Mesothelial cell of epicardium (in vitro differentiated cells): ENCODE results near the gene GTF2B. TPM values are rescaled to one million over a fixed set of nuclear protein-coding genes. Genes with fewer than 3 reads are reported as not detected.
"Not testable (repeated sequence)": the region's sequence is repeated elsewhere in the genome, so short reads cannot be mapped to it uniquely, and the experiment has no call there.

Source experiments
- DNase-seq, 2 experiments: peaks; one replicate each; pipeline ENCODE4 v3.0.0; 2021; ENCODE audit warnings: low spot score in 2 of 2; ENCODE audit not compliant: unreplicated experiment in 2 of 2
- H3K27ac Mint-ChIP-seq: 2 replicates; pipeline ENCODE4 v1.8.0; 2021; ENCODE audit warnings: mixed read lengths
- H3K27me3 Mint-ChIP-seq: 2 replicates; pipeline ENCODE4 v1.8.0; 2021; ENCODE audit warnings: low read depth, mixed read lengths
- H3K36me3 Mint-ChIP-seq: 2 replicates; pipeline ENCODE4 v1.8.0; 2021; ENCODE audit warnings: mixed read lengths
- H3K4me1 Mint-ChIP-seq: 2 replicates; pipeline ENCODE4 v1.8.0; 2021; ENCODE audit warnings: mixed read lengths
- H3K4me3 Mint-ChIP-seq: 2 replicates; pipeline ENCODE4 v1.8.0; 2021; ENCODE audit warnings: mild to moderate bottlenecking, moderate library complexity, mixed read lengths
- H3K9me3 Mint-ChIP-seq: 2 replicates; pipeline ENCODE4 v1.8.0; 2021; ENCODE audit warnings: mixed read lengths
- total RNA-seq: library from RNA; stranded (reverse); gene quantifications from 3 replicates; pipeline ENCODE4 v1.2.1, GENCODE V29; 2021
- TF ChIP-seq, protein P1 (sequence below): fragments of 200-600 bp; sonication (generic); IDR thresholded peaks from one replicate; pipeline ENCODE4 v1.5.0; 2021; ENCODE audit warnings: antibody characterized with exemption; ENCODE audit not compliant: unreplicated experiment

Gene GTF2B, protein sequence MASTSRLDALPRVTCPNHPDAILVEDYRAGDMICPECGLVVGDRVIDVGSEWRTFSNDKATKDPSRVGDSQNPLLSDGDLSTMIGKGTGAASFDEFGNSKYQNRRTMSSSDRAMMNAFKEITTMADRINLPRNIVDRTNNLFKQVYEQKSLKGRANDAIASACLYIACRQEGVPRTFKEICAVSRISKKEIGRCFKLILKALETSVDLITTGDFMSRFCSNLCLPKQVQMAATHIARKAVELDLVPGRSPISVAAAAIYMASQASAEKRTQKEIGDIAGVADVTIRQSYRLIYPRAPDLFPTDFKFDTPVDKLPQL
- total RNA-seq, result 20.8 to 24.4 TPM (median 21.7 TPM) in 3 replicates

DNA sequence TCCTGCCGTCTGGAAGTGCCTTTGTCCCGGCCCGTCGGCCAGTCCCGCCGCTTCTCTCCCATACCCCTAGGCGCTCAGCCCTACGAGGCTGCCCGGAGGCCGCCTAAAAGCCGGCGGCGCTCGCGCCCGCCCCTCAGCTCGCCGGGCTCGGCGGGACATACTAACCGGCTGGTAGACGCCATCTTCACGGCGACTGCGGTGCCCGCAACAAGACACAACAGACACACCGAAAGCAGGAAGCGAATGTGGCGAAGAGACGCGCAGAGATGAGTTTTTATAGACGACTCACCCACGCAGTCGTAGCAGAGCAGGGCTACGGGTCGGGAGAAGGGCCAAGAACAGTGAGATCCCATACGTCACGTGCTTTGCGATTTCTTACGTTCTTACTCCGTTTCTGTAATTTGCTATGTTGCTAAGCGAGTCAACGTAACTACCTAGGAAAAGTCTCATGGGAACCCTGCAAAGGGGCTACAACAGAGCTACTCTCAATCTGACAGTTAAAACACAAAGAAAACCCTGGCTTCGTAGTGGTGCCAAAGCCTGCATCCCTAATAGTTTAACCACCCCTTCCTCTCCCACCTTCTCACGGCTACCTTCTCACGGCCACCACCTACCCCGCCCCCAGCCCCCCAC, at the start of gene GTF2B:
GTF2B (minus strand) TSS at position 250 of the 633 bp plus-strand sequence; CDS start at position 182, 68 bp downstream.
- Mint-ChIP-seq H3K4me3 (peak within 1 kb of the TSS; percentile 98), H3K27me3 (no peaks in the 10 kb centered on the region), H3K9me3 (no peaks in the 10 kb centered on the region), H3K27ac (peak within 1 kb of the TSS; percentile 98), H3K36me3 (no peaks in the 10 kb centered on the region), H3K4me1 (peaks cover 22% of the 10 kb centered on the region)
- TF ChIP-seq, protein P1, sequence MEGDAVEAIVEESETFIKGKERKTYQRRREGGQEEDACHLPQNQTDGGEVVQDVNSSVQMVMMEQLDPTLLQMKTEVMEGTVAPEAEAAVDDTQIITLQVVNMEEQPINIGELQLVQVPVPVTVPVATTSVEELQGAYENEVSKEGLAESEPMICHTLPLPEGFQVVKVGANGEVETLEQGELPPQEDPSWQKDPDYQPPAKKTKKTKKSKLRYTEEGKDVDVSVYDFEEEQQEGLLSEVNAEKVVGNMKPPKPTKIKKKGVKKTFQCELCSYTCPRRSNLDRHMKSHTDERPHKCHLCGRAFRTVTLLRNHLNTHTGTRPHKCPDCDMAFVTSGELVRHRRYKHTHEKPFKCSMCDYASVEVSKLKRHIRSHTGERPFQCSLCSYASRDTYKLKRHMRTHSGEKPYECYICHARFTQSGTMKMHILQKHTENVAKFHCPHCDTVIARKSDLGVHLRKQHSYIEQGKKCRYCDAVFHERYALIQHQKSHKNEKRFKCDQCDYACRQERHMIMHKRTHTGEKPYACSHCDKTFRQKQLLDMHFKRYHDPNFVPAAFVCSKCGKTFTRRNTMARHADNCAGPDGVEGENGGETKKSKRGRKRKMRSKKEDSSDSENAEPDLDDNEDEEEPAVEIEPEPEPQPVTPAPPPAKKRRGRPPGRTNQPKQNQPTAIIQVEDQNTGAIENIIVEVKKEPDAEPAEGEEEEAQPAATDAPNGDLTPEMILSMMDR, result no peak
- peak; percentile 69 to 85 for DNase-seq

DNA sequence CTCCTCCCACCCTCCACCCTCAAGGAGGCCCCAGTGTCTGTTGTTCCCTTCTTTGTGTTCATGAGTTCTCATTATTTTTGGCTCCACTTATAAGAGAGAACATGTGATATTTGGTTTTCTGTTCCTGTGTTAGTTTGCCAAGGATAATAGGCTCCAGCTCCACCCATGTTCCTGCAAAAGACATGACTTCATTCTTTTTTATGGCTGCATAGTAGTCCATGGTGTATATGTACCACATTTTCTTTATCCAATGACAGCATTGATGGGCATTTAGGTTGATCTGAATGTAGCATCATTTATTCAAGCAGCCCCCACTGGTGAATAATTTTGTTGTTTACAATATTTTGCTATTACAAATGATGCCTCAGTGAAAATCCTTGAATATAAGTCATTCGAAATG, 47.2 kb upstream of the GTF2B start:
- DNase-seq, H3K27me3 Mint-ChIP-seq, H3K4me1 Mint-ChIP-seq, H3K27ac Mint-ChIP-seq, H3K9me3 Mint-ChIP-seq, H3K4me3 Mint-ChIP-seq: not testable (repeated sequence)
- H3K36me3 Mint-ChIP-seq, result peaks cover 69% of the 10 kb centered on the region

DNA sequence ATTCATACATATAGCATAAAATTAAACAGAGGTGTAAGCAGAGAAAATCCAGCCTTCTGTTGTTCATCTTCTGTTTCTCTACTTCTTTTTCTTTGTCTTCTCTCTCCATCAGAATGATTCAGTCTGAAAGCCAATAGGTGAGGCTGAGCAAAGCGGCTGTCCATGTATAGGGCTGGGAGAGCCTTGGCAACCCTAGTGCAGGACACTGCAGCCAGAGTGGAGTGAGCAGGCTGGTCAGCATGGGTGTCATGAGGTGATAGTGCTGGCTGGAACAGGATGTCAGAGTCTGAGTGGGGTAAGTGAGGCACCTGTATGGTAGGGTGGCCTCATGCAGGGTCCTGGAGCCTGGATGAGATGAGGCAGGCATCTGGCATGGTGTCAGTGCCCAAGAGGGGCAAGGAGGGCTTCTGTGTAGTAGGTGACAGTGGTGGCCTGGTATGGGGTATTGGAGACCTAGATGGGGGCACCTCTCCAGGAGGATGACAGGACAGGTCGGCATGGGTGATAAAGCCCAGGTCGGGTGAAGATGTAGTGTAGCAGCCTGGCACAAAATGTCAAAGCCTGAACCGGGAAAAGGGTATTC, 45.5 kb upstream of the GTF2B start:
- no peak overlapping the region for H3K4me3 Mint-ChIP-seq
- H3K9me3 Mint-ChIP-seq, result peaks cover 3% of the 10 kb centered on the region
- TF ChIP-seq, protein P1, result no peak
- DNase-seq, result no peak
- H3K27me3 Mint-ChIP-seq, result no peaks in the 10 kb centered on the region
- H3K4me1 Mint-ChIP-seq, result no peaks in the 10 kb centered on the region
- H3K27ac Mint-ChIP-seq, result peak overlapping the region; percentile 11
- H3K36me3 Mint-ChIP-seq, result peaks cover 61% of the 10 kb centered on the region

DNA sequence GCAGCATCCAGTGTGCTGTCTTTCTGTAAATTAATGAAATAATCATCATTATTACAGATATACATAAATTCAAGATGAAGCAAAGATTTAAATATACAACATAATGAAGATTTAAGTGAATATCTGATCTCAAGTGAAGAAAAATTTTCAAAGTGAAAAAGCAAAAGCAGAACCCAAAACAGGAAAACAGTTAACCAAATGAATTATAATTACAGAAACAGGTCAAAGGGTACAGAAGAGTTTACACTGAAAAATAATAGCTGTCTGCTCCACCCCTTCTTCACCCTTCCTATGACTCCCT, 44.8 kb upstream of the GTF2B start:
- TF ChIP-seq, protein P1, result peak; percentile 61
- Mint-ChIP-seq H3K27ac (peak overlapping the region; percentile 28), H3K4me1 (no peaks in the 10 kb centered on the region), H3K36me3 (peaks cover 62% of the 10 kb centered on the region), H3K27me3 (no peaks in the 10 kb centered on the region), H3K4me3 (no peak overlapping the region), H3K9me3 (peaks cover 3% of the 10 kb centered on the region)
- DNase-seq, result no peak

DNA sequence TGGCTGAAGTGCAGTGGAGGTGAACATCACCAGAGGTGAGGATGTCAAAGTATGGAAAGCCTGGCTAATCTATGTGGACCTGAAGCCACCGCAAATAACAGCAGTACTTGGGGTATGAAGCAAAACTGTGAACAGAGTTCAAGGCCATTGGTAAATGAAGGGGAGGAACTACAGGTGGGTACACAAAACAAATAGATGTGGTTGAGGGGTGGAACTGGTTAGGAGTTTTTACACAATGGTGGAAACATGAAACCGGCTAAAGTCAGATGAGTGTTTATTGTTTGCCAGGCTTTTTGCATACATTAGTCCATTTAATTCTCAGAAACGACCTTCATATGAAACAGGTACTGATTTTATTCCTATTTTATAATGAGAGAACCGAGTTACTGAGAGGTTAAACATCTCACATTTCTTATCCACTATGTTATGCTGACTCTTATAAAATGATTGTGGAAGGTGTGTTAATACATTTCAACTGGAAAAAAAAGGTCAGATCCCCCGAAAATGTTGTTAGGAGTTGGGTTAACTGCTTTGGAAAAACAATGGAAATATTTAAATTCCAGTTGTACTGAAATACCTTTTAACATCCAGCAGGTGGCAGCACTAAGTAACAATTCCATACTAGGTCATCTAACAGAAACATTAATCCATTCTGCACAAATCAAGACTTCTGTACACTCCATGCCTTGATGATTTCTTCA, 44.3 kb upstream of the GTF2B start:
- no peak overlapping the region for H3K4me3 Mint-ChIP-seq
- TF ChIP-seq, protein P1, result peak; percentile 91
- H3K27me3 Mint-ChIP-seq, result no peaks in the 10 kb centered on the region
- H3K4me1 Mint-ChIP-seq, result no peaks in the 10 kb centered on the region
- peak overlapping the region; percentile 28 for H3K27ac Mint-ChIP-seq
- peaks cover 3% of the 10 kb centered on the region for H3K9me3 Mint-ChIP-seq
- no peak for DNase-seq
- H3K36me3 Mint-ChIP-seq, result peaks cover 59% of the 10 kb centered on the region

DNA sequence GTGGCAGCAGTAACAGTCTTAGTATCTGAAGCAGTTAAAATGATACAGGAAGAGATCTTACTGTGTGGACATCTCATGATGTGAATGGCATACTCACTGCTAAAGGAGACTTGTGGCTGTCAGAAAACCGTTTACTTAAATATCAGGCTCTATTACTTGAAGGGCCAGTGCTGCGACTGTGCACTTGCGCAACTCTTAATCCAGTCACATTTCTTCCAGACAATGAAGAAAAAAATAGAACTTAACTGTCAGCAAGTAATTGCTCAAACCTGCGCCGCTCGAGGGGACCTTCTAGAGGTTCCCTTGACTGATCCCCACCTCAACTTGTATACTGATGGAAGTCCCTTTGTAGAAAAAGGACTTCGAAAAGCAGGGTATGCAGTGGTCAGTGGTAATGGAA, 38.8 kb upstream of the GTF2B start:
- H3K4me3 Mint-ChIP-seq, H3K27me3 Mint-ChIP-seq, H3K27ac Mint-ChIP-seq, DNase-seq, H3K4me1 Mint-ChIP-seq, H3K9me3 Mint-ChIP-seq: not testable (repeated sequence)
- peaks cover 37% of the 10 kb centered on the region for H3K36me3 Mint-ChIP-seq
